Measurements from ENCODE around the gene RNPEPL1.

Gene RNPEPL1

DNA sequence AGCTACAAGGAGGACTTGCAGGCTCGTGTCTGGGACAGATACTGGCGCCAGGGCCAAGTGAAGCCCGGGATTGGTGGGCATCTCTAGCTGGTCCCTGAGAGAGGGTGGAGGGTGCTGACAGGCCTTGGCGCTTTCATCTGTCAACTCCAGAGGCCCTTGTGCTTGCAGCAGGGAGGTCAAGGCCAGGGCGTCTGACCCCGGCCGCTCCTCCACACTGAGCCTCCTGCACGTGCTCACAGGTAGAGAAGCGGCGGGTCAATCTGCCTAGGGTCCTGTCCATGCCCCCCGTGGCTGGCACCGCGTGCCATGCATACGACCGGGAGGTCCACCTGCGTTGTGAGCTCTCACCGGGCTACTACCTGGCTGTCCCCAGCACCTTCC lies 27.8 kb downstream of the RNPEPL1 start:
- TF ChIP-seq GATA2 (IDR thresholded peaks at IDR 0.05; ENCODE audit: low read depth, low read length) (no peak), GATA3 (IDR thresholded peaks at IDR 0.05; ENCODE audit: low read depth, low read length) (no peak)

GRCh38 chr2:240596491-240596931 lies 28.2 kb downstream of the RNPEPL1 start:
- no peak for TF ChIP-seq GATA2 (IDR thresholded peaks at IDR 0.05; ENCODE audit: low read depth, low read length)
- TF ChIP-seq GATA3 (IDR thresholded peaks at IDR 0.05; ENCODE audit: low read depth, low read length): no peak

- TF ChIP-seq GATA2 (IDR thresholded peaks at IDR 0.05; ENCODE audit: low read depth, low read length) (no peak), GATA3 (IDR thresholded peaks at IDR 0.05; ENCODE audit: low read depth, low read length) (no peak)
These were observed 28.8 kb downstream of the RNPEPL1 start for GRCh38 chr2:240597054-240597418.

DNA sequence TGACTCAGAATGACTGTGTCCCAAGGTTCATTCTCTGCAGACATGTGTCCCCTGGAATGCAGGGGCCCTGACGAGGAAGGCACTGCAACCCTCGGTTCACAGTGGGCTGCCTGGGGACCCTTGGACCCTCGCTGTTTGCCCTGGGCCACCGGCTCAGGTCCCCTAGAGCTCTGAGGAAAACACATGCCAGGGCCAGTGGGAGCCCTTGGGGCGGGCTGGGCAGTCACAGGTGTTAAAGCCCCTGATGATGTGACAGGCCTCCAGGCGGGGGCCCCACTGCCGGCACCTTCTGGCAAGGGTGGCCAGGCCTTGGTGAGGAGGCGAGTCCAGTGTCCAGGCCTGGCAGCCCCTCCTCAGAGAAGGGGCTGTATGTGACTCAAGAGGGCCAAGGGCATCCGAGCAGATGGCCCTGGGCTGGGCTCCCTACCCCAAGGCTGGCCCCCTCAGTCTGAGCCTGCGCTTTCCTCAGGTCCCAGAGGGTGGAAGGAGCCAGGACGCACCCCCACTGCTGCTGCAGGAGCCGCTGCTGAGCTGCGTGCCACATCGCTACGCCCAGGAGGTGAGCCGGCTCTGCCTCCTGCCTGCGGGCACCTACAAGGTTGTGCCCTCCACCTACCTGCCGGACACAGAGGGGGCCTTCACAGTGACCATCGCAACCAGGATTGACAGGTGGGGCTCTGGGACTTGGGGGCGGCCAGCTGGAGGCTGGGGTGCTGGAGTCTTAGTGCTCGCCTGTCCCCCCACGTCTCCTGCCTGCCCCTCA lies 29.3 kb downstream of the RNPEPL1 start:
- TF ChIP-seq GATA2 (IDR thresholded peaks at IDR 0.05; ENCODE audit: low read depth, low read length) (no peak), GATA3 (IDR thresholded peaks at IDR 0.05; ENCODE audit: low read depth, low read length) (no peak)

DNA sequence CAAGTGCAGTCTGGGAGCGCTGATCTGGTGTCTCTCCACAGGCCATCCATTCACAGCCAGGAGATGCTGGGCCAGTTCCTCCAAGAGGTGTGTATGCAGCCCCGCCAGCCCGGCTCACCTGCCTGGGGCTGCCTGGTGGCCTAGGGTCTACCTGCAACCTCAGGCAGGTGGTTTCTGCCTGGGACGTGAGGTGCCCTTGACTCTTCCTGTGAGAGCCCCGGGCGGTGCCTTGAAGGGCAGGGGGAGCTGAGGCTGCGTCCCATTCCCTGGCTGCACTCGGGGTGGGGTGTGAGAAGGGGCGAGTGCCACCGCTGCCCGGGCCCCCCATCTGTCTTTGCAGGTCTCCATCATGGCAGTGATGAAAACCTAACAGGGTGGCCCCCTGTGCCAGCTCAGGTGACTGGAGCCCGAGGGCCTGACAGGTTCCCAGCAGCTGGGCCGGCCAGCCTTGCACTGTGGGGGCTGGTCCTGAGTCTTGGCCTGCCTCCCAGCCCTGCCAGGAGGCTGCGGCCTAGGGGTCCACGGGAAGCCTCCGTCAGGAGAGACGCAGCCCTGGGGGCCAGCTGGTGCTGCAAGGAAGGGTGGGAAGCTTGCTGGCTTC lies 30.1 kb downstream of the RNPEPL1 start:
- no peak for TF ChIP-seq GATA2 (IDR thresholded peaks at IDR 0.05; ENCODE audit: low read depth, low read length)
- no peak for TF ChIP-seq GATA3 (IDR thresholded peaks at IDR 0.05; ENCODE audit: low read depth, low read length)

- no peak for TF ChIP-seq GATA3 (IDR thresholded peaks at IDR 0.05; ENCODE audit: low read depth, low read length)
- no peak for TF ChIP-seq GATA2 (IDR thresholded peaks at IDR 0.05; ENCODE audit: low read depth, low read length)
These were observed 30.9 kb downstream of the RNPEPL1 start for GRCh38 chr2:240599141-240599583.

DNA sequence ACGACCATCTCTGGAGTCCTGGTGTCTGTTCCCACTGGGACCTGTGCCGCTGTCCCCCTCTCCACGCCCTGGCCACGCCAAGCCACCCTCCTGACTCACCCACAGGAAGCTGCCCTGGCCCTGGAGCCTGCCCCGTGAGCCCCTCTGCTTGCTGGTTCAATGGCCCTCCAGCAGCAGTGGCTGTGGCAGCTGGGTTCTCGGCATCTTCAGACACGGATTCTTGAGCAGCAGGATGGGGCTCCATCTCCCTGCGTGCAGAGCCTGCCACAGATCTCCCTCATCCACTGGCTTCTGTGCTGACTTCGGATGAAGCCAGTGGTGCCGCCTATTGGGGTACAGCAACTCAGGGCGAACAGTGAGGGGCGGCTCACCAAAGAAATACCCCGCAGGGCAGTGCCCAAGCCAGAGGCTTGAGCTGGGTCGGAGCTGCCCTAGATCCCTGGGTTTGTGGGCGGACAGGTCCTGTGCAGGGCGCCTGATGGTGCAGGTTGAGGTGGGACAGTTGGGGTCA lies 32.2 kb downstream of the RNPEPL1 start:
- TF ChIP-seq GATA3 (IDR thresholded peaks at IDR 0.05; ENCODE audit: low read depth, low read length): no peak
- TF ChIP-seq GATA2 (IDR thresholded peaks at IDR 0.05; ENCODE audit: low read depth, low read length): no peak

DNA sequence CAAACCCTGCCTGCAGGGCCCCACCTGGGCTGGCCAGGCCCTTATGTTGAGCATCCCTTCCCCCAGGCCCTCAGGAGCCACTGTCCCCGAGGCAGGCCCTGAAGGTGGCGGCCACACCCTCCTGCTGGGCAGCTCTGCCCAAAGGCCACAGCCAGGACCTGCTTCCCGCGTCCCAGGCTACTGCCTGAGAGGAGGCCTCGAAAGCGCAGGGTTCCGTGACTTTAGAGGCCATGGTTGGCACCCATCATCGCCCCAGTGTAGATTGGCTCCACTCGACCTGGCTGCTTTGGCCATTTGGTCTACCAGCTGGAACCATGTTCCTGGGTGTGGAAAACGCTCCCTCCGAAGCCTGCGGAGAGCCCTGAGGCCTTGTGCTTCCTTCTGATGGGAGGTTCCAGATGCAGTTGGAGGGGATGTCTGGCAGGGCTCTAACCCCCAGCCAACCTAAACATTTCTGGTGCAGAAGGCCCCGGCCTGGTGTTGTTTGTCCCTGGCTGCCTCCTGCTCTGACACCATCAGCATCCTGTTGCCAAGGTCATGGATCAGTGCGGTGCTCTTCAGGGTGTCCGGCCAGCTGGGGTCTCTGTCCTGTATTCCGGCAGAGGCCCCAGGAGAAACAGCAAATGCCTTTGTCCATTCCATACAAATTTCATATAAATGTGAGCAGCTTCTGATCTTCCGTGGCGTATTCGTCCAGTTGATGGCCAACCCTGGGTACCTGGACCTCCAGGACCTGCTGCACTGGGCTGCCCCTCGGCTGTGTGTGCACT lies 33.0 kb downstream of the RNPEPL1 start:
- no peak for TF ChIP-seq GATA3 (IDR thresholded peaks at IDR 0.05; ENCODE audit: low read depth, low read length)
- no peak for TF ChIP-seq GATA2 (IDR thresholded peaks at IDR 0.05; ENCODE audit: low read depth, low read length)

DNA sequence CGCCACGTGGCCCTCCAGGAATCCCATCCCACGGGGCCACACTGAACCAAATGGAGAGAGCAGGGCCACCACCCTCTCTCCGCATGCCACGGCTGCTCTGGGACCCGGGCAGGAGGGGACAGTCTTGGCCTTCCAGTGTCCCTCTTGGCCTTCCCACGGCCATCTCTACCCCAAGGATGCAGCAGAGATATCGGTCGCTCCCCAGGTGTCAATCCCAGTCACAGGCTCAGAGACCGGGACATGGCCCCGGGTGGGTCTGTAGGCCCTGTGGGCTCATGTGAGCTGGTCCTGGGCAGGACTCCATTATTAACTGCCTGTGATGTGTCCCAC lies 33.5 kb downstream of the RNPEPL1 start:
- TF ChIP-seq GATA3 (IDR thresholded peaks at IDR 0.05; ENCODE audit: low read depth, low read length) (no peak), GATA2 (IDR thresholded peaks at IDR 0.05; ENCODE audit: low read depth, low read length) (no peak)

GRCh38 chr2:240602266-240603050 lies 34.2 kb downstream of the RNPEPL1 start:
- no peak for TF ChIP-seq GATA2 (IDR thresholded peaks at IDR 0.05; ENCODE audit: low read depth, low read length)
- no peak for TF ChIP-seq GATA3 (IDR thresholded peaks at IDR 0.05; ENCODE audit: low read depth, low read length)

- TF ChIP-seq GATA3 (IDR thresholded peaks at IDR 0.05; ENCODE audit: low read depth, low read length): no peak
- no peak for TF ChIP-seq GATA2 (IDR thresholded peaks at IDR 0.05; ENCODE audit: low read depth, low read length)
These were observed 35.0 kb downstream of the RNPEPL1 start for GRCh38 chr2:240603081-240603835.

DNA sequence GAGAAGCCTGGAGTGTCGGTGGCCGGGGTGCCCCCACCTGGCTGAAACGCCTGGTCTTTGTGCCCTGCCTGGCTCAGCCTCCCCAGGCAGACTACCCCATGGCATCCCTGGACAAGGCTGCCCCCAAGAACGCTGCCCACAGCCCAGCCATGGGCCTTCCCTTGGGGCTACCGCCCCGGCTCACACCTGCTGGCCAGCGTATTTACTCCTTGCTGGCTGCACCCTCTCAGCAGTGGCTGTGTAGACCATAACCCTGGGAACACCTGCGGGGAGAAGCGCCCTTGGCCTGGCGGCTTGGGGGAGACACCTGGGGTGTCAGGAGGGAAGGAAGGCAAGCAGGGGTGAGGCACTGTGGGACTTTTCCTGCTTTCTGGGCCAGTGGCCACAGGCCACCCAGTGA lies 35.6 kb downstream of the RNPEPL1 start:
- TF ChIP-seq GATA2 (IDR thresholded peaks at IDR 0.05; ENCODE audit: low read depth, low read length): no peak
- no peak for TF ChIP-seq GATA3 (IDR thresholded peaks at IDR 0.05; ENCODE audit: low read depth, low read length)

DNA sequence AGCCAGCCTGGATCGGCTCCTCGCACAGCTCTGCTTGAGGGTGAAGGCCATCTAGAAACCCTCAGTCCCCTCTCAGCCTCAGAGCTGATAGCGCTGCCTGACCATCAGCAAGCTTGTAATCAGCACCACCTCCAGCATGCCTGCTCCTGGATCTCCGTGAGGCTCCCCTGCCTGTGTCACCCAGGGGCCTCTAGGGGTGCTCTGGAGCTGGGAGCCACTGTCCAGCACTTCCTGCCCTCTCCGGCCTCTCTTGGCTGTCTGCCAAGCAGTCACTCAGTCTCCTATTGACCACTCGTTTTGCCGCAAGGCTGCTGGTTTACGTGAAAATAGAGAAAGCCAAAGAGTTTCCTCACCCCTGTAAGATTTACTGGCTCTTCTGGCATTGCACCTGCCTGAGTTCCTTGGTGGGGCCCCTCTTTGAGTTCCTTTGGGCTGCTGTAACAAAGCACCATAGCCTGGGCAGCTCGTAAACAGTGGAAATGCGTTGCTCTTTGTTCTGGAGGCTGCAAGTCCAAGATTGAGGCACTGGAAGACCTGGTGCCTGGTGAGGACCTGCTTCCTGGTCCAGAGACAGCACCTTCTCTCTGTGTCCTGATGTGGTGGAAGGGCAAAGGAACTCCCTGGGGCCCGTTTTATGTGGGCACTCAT lies 36.1 kb downstream of the RNPEPL1 start:
- no peak for TF ChIP-seq GATA3 (IDR thresholded peaks at IDR 0.05; ENCODE audit: low read depth, low read length)
- TF ChIP-seq GATA2 (IDR thresholded peaks at IDR 0.05; ENCODE audit: low read depth, low read length): no peak

All from SH-SY5Y (cell line).